ENCODE data around the gene ASPHD1. TPM values are rescaled to one million over a fixed set of nuclear protein-coding genes. Genes with fewer than 3 reads are reported as not detected.

Gene ASPHD1, protein sequence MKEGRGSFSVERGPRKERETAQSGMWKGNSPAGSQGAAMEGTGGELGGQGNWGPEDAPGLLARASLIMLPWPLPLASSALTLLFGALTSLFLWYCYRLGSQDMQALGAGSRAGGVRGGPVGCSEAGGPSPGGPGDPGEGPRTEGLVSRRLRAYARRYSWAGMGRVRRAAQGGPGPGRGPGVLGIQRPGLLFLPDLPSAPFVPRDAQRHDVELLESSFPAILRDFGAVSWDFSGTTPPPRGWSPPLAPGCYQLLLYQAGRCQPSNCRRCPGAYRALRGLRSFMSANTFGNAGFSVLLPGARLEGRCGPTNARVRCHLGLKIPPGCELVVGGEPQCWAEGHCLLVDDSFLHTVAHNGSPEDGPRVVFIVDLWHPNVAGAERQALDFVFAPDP
- total RNA-seq, result 5.0 and 7.8 TPM in 2 replicates

DNA sequence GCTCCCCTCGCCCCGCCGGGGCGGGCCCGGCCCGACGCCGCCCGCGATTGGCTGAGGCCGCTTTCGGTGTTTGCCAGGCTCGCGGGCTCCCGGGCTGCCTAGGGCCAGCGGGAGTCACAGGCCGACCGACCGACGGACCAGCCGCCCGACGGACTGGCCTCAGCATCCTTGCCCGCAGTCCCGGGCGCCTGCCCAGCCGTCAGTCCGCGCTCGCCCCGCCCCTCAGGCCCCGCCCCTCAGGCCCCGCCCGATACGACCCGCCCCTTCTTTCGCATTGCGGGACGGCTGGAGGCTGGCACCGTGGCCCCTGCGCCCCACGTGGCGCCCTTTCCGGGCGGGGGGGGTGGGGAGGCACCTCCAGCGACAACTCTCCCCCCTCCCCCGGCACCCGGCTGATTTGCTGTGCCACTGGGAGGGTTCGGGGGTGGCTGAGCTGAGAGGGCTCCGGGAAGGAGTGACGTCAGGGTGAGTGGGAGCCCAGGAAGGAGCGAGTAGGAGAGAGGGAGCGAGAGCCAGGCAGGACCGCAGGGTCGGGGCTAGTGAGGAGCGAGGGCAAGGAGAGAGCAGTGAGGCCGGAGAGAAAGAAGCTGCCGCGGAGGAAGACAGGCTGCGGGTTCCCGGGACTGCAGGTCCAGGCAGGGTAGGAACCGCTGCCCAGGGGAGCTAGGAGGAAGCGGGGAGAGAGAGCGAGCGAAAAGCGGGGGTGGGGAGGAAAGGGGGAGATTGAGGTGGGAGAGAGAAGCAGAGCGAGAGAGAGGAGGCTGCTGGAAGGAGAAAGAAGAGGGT, at the start of gene ASPHD1:
ASPHD1 (plus strand) TSS at position 387 of the 786 bp plus-strand sequence. CDS start 484 bp downstream, outside the sequence.

DNA sequence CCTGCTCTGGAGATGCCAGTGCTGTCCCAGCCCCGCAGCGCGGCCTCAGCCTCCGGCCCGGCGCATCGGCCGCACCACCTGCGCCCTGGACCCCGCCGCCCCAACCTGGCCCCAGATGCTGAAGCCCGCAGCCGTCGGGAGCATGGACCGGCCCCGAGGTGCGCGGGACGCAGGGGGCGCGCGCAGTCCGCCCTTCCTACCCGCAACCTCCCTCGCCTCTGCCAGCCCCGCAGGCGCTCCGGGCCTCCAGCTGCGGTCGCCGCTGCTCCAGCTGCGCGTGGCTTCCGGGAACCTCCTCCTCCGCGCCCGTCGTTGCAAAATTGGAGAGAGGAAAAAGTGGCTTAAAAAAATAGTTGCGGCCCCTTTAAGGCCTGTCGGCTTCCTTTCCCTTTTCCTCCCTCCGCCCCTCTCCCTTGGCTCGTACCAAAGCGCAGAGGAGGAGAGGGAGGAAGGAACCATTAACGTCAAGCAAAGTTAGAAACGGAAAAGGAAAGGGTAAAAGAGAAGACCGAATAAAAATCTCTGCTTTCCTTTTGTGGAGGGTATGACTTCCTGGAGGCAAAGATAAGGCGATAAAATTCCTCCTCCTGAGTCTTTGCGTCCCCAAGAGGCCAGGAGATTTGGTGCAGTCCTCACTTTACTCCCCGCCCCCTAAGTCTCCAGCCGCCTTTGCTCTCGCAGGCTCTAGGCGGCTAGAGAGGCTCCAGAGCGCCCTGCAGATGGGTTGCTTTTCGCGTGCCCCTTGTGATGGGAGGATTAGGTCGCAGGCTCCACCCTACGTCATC, 37.2 kb upstream of the ASPHD1 start, which contains the start of gene CDIPT:
CDIPT (minus strand) TSS at position 343 of the 785 bp plus-strand sequence. CDS start 369 bp downstream, outside the sequence.

DNA sequence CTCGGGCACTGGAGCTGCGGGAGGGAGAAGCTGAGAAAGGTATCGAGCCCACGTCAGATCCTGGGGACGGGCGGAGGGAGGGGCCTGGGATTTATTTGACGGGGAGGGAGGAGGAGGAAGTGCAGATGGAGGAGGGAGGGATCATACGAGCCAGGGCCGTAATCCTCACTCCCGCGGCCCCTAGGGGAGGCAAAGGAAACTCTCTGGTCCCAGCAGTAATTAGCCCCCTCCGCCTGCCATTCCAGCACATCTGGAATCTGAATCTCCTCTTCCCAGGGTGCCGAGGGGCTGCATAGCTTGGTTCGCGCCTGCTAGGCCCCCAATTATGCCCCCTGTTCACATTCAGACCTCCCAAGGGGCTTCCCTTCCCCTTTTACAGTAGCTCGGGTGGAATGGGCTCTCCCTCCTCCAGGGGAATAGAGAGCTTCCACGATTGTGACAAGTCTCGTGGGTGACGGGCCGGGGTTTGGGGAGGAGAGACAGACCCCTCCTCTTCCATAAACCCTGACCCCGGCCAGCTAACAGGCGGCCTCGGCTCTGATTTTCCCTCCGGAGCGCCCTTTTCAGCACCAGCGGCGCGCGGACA, 679 bp upstream of the ASPHD1 start, which contains the start of gene SEZ6L2:
SEZ6L2 (minus strand) TSS at position 35 of the 586 bp plus-strand sequence. CDS start 531 bp downstream, outside the sequence.

DNA sequence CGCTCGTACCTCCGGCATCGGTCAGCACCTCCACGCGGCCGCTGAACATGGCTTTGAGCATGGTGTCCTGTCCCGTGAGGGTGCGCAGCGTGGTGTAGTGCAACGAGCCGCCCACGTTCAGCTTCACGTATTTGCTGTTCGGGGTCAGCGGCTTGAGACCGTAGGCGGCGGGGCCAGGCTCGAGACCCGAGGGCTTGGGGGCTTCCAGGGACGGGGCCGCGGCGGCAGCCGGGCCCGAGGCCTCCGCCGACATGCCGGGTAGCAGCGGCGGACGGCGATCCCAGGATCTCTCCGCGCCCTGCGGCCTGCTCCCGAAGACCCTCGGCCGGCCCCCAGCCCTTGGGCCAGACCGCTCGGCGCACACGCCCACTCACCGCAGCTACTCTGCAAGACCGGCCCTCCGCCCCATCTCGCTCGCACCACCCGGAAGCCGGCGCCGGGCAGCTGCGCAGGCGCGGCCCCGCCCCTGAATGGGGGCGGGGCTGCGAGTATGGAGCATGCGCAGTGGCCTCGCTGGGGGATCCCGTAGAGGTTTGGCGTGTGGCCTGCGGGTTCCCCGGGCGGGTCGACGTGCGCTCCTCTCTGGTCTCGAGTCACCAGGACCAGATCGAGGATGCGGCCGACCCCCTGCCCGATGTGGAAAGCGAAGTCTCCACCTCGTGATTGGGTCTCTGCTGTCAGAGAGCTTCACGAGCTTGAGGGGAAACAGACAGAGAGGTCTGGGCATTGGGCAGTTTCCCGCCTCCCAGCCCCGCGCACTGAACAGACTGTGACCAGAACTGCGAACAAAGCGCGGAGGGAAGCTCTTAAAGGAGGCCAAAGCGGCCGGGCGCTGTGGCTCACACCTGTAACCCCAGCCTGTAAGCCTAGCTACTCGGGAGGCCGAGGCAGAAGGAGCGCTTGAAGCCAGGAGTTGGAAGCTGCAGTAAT, 25.8 kb downstream of the ASPHD1 start, which contains the start of gene KCTD13:
KCTD13 (minus strand) TSS at position 446 of the 930 bp plus-strand sequence; CDS start at position 253, 193 bp downstream.

Other genes starting within 250 kb of the ASPHD1 start
- not detected in 2 replicates for gene SPN, start 237.2 kb upstream of the ASPHD1 start, total RNA-seq
- gene QPRT, start 221.3 kb upstream of the ASPHD1 start, total RNA-seq, result 6.2 and 8.3 TPM in 2 replicates
- gene C16orf54, start 154.5 kb upstream of the ASPHD1 start, total RNA-seq, result not detected in 2 replicates
- not detected in 2 replicates for gene ZG16, start 122.2 kb upstream of the ASPHD1 start, total RNA-seq
- 38.5 and 83.8 TPM in 2 replicates for gene KIF22, start 109.7 kb upstream of the ASPHD1 start, total RNA-seq
- gene MAZ, start 94.0 kb upstream of the ASPHD1 start, total RNA-seq, result 108 and 150 TPM in 2 replicates
- not detected in 2 replicates for gene PRRT2, start 88.3 kb upstream of the ASPHD1 start, total RNA-seq
- 37.2 and 72.5 TPM in 2 replicates for gene PAGR1, start 84.3 kb upstream of the ASPHD1 start, total RNA-seq
- 126 and 154 TPM in 2 replicates for gene MVP, start 80.0 kb upstream of the ASPHD1 start, total RNA-seq
- 58.9 and 65.7 TPM in 2 replicates for gene CDIPT, start 37.3 kb upstream of the ASPHD1 start, total RNA-seq
- gene SEZ6L2, start 938 bp upstream of the ASPHD1 start, total RNA-seq, result 4.6 and 16.2 TPM in 2 replicates
- 17.1 and 19.8 TPM in 2 replicates for gene KCTD13, start 25.7 kb downstream of the ASPHD1 start, total RNA-seq
- 123 and 159 TPM in 2 replicates for gene TMEM219, start 61.6 kb downstream of the ASPHD1 start, total RNA-seq
- 24.8 and 28.7 TPM in 2 replicates for gene TAOK2, start 73.4 kb downstream of the ASPHD1 start, total RNA-seq
- 4.8 and 16.2 TPM in 2 replicates for gene HIRIP3, start 95.1 kb downstream of the ASPHD1 start, total RNA-seq
- 58.2 and 91.8 TPM in 2 replicates for gene INO80E, start 95.8 kb downstream of the ASPHD1 start, total RNA-seq
- 0.39 TPM in 1 of 2 replicates, not detected in the other for gene DOC2A, start 110.5 kb downstream of the ASPHD1 start, total RNA-seq
- not detected in 2 replicates for gene C16orf92, start 122.7 kb downstream of the ASPHD1 start, total RNA-seq
- gene TLCD3B, start 130.8 kb downstream of the ASPHD1 start, total RNA-seq, result not detected in 2 replicates
- 1,543 and 1,648 TPM in 2 replicates for gene ALDOA, start 165.3 kb downstream of the ASPHD1 start, total RNA-seq
- 102 and 114 TPM in 2 replicates for gene PPP4C, start 175.5 kb downstream of the ASPHD1 start, total RNA-seq
- 0.19 and 0.62 TPM in 2 replicates for gene TBX6, start 191.4 kb downstream of the ASPHD1 start, total RNA-seq
- gene YPEL3, start 195.7 kb downstream of the ASPHD1 start, total RNA-seq, result 20.5 and 36.9 TPM in 2 replicates
- 0.08 and 0.55 TPM in 2 replicates for gene GDPD3, start 213.0 kb downstream of the ASPHD1 start, total RNA-seq
- gene MAPK3, start 222.7 kb downstream of the ASPHD1 start, total RNA-seq, result 31.9 and 41.7 TPM in 2 replicates

All from hair follicular keratinocyte (primary cell).